Muscle of back (tissue), 13 donors: ENCODE measurements around the gene CKS2. TPM values are rescaled to one million over a fixed set of nuclear protein-coding genes. Genes with fewer than 3 reads are reported as not detected.
"Not testable (repeated sequence)": the region's sequence is repeated elsewhere in the genome, so short reads cannot be mapped to it uniquely, and the experiment has no call there.

Source experiments
- DNase-seq, 3 donors: peaks; one replicate each; pipeline versions ENCODE4 v3.0.0 to v3.0.0-alpha.2; 2013
- long read RNA-seq, 9 donors: transcript quantifications; one replicate each; lab custom pipeline, GENCODE V29; 2026
- polyA plus RNA-seq, 10 donors: library from polyadenylated mRNA; unstranded; fragments of 120-200 nt; gene quantifications; one replicate each; pipeline ENCODE4 v1.2.1, GENCODE V29; 2013; ENCODE audit not compliant: insufficient read length in 10 of 10

The CKS2 gene
- 10 to 100 TPM; 31.4 to 67.7 (median 41.0) TPM for polyA plus RNA-seq
- long read RNA-seq, donor 1, transcript CKS2-201 (3 exons, 613 nt): major isoform, 24 of 24 reads
- long read RNA-seq, donor 1, partial matches to known transcripts: 0 of 24 reads
- long read RNA-seq, donor 1, other reads (novel, unspliced or antisense): 0 of 24 reads
- long read RNA-seq, donor 2, transcript CKS2-201 (3 exons, 613 nt): major isoform, 26 of 26 reads
- long read RNA-seq, donor 2, partial matches to known transcripts: 0 of 26 reads
- long read RNA-seq, donor 2, other reads (novel, unspliced or antisense): 0 of 26 reads
- long read RNA-seq, donor 3: 0 reads
- long read RNA-seq, donor 4, transcript CKS2-201 (3 exons, 613 nt): major isoform, 17 of 17 reads
- long read RNA-seq, donor 4, partial matches to known transcripts: 0 of 17 reads
- long read RNA-seq, donor 4, other reads (novel, unspliced or antisense): 0 of 17 reads
- long read RNA-seq, donor 5, transcript CKS2-201 (3 exons, 613 nt): major isoform, 39 of 39 reads
- long read RNA-seq, donor 5, partial matches to known transcripts: 0 of 39 reads
- long read RNA-seq, donor 5, other reads (novel, unspliced or antisense): 0 of 39 reads
- long read RNA-seq, donor 6, transcript CKS2-201 (3 exons, 613 nt): major isoform, 28 of 28 reads
- long read RNA-seq, donor 6, partial matches to known transcripts: 0 of 28 reads
- long read RNA-seq, donor 6, other reads (novel, unspliced or antisense): 0 of 28 reads
- long read RNA-seq, donor 7, transcript CKS2-201 (3 exons, 613 nt): major isoform, 14 of 14 reads
- long read RNA-seq, donor 7, partial matches to known transcripts: 0 of 14 reads
- long read RNA-seq, donor 7, other reads (novel, unspliced or antisense): 0 of 14 reads
- long read RNA-seq, donor 8, transcript CKS2-201 (3 exons, 613 nt): major isoform, 32 of 32 reads
- long read RNA-seq, donor 8, partial matches to known transcripts: 0 of 32 reads
- long read RNA-seq, donor 8, other reads (novel, unspliced or antisense): 0 of 32 reads
- long read RNA-seq, donor 9, partial matches to known transcripts: 0 of 3 reads
- long read RNA-seq, donor 9, other reads (novel, unspliced or antisense): 0 of 3 reads

DNA sequence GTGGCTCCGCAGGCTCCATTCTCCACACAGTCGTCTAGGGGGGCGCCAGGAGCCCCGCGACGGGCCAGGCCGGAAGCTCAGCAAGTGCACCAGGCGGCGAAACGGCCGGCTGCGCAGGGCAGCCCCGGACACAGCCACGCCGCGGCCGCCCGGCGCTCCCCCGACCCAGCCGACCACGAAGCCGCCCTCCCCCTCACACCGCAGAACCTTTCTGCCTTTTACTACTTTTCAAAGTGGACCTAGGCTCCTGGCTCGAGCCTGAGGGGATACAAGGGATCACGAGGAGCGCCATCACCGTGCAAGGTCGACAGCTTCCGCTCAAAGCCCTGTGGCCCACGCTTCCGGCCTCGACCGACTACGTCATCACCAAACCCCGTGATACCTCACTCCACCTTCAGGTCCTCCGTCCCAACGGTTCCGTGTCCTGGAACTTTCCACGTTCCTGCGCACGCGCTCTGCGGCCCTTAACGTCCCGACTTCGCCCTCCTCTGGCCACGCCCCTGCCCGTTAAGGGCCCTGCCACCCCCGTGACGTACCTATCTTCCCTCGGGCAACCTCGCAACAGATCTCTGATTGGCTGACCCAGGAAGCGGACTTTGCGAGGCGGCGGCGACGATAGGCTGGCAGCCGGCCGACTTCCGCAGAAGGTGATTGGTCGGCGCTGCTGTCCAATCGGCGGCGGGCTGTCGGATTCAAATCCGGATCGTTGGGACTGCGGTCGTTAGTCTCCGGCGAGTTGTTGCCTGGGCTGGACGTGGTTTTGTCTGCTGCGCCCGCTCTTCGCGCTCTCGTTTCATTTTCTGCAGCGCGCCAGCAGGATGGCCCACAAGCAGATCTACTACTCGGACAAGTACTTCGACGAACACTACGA is at the start of gene CKS2:
Gene CKS2, plus strand, starts transcription at position 721 of the 871 bp plus-strand sequence. Its CDS starts 98 bp downstream, at position 819.
- DNase-seq: peak; percentile 100

DNA sequence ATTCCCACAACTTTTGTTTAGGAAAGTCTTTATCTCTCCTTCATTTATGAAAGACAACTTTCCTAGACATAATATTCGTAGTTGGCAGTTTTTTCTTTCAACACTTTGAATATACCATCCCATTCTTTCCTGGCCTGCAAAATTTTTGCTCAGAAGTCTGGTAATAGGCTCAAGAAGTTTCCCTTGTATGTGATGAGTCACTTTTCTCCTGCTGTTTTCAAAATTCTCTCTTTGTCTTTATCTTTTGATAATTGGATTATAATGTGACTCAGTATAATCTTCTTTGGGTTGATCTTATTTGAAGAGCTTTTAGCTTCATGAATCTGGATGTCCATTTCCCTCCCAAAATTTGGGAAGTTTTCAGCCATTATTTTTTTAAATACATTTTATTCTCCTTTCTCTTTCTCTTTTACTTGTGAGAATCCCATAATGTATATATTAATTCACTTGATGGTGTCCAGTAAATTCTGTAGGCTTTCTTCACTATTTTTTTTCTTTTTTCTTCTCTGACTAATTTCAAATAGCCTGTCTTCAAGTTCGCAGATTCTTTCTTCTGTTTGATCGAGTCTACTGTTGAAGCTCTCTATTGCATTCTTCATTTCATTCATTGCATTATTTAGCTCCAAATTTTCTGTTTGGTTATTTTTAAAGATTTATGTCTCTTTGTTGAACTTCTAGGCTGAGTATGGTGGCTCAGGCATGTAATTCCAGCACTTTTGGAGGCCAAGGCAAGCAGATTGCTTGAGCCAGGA is 37.3 kb upstream of the CKS2 start:
- no peak for DNase-seq

DNA sequence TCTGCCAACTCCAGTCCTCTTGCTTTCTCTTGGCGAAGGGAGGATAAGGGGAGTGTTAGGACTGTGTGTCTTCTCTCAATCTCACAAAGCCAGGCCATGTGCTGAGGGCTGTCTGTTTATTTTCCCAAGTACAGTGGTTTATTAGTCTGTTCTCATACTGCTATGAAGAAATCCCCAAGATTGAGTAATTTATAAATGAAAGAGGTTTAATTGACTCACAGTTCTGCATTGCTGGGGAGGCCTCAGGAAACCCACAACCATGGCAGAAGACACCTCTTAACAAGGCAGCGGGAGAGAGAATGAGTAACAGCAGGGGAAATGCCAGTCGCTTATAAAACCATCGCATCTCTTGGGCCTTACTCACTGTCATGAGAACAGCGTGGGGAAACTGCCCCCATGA is 36.2 kb upstream of the CKS2 start:
- DNase-seq: peak in 1 of 3 donors; percentile 51

DNA sequence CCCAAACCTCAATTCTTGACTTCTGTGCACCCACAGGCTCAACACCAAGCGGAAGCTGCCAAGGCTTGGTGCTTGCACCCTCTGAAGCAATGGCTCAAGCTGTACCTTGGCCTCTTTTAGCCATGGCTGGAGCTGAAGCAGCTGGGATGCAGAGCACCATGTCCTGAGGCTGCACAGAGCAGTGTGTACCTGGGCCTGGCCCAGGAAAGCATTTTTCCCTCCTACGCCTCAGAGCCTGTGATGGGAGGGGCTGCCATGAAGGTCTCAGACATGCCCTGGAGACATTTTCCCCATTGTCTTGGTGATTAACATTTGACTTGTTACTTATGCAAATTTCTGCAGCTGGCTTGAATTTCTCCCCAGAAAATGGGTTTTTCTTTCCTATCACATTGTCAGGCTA is 35.0 kb upstream of the CKS2 start:
- DNase-seq: not testable (repeated sequence)

GRCh38 chr9:89277043-89277442 is 34.0 kb upstream of the CKS2 start:
- DNase-seq: no peak

- DNase-seq: no peak
Measured at GRCh38 chr9:89277454-89277853, 33.5 kb upstream of the CKS2 start.

DNA sequence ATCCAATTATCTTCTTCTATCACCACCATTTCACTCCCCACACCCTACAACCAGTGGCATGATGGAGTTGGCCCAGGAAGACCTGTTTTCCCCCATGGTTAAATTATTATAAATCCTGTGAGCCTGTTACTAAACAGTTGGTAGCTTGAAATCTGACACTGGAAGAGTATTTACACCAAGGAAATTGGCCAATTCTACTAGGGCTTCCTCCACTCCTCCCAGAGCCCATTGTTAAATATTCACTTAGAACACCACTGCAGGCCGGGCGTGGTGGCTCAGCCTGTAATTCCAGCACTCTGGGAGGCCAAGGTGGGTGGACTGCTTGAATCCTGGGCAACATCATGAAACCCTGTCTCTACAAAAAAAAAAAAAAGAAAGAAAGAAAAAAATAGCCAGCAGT is 32.4 kb upstream of the CKS2 start:
- no peak for DNase-seq

DNA sequence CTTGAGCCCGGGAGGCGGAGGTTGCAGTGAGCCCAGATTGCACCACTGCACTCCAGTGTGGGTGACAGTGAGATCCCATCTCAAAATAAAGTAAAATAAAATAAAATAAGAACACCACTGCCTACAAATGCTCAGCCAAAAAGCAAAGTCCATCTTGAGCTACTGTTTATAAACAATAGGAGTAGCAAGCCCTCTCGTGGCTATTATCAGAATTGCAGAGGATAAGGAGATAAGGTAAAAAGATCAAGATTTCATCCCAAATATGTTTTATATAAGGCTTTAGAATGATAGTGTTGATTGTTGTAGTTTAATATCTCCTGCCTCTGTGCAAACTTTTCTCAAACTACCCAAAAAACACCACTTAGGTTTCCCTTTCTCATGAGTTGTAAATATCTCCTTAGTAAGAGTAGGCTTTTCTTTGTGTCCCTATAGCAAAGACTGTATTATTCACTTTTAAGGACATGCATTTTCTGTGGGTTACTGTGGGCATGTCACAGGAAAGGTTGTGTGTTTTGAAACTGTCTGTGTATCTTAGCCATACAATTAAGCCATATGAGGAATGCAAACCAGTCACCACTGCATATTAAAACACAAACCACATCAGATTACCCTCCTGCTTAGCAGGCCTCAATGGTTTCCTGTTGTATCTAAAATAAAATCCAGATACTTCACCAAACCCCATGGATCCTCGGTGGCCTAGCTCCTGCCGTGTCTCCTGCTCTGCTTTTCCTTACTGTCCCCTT is 31.8 kb upstream of the CKS2 start:
- DNase-seq: peak; percentile 39 to 71 (median 48)

- DNase-seq: no peak
Measured at GRCh38 chr9:89281106-89281505, 29.9 kb upstream of the CKS2 start.

GRCh38 chr9:89282248-89282968 is 28.6 kb upstream of the CKS2 start:
- DNase-seq: peak in 1 of 3 donors; percentile 50

DNA sequence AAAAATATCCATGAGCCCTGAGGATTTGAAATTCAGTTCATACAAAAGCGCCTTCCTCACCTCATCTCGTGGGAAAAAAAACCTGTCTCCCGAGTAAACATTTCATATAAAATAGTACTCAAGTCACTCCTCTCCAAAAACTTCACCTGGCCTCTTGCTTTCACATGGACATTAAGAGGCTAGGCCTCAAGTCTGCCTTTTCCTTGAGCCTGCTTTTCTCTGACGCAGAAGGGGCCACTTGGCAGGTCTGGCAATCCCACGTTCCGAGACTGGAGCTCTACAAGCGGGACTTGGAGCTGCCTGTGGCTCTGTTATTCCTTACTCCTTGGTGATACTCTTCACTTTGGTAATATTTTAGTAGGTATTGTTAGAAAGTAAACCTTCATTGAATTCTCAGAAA is 26.9 kb upstream of the CKS2 start:
- DNase-seq: no peak

GRCh38 chr9:89291741-89292140 is 19.3 kb upstream of the CKS2 start:
- no peak for DNase-seq

GRCh38 chr9:89293014-89293413 is 18.0 kb upstream of the CKS2 start:
- DNase-seq: no peak

- DNase-seq: no peak
Measured at GRCh38 chr9:89295400-89295799, 15.6 kb upstream of the CKS2 start.

GRCh38 chr9:89301996-89302395 is 9.0 kb upstream of the CKS2 start:
- not testable (repeated sequence) for DNase-seq

DNA sequence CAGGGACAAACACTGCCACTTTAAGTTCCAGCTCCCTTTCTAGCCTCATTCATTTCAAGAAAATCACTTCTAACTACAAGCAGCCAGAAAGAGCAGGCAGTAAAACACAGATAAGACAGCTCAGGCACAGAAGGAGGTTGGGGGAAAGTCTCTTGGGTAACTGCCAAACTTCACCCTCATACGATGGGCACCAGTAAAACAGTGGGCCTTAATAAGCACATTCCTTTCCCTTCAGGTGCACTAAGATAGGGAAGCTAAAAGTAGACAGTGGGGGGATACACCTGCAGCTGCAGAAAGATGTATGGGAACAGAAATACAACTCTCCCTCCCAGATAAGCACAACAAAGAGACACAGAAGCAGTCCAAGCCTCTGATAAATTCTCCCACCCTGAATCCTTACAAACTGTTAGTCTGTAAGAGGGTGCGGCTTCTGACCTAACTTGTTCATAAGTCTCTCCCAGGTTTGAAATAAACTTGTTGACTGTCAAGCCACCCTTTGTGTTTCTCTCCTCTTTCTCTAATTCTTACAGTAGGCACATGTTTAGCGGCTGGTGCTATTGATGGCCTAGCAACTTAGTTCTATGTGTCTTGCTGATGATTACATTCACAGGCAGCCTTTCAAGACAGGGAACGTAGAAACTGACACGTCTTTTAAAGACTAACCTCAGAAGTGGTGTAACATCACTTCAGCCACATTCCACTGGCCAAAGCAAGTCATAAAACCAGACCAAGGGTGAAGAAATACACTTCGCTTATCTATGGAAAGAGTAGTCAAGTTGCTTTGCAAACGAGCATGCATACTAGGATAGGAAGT is 6.8 kb upstream of the CKS2 start:
- DNase-seq: no peak

- DNase-seq: no peak
Measured at GRCh38 chr9:89304834-89305188, 6.2 kb upstream of the CKS2 start.

GRCh38 chr9:89305868-89306267 is 5.1 kb upstream of the CKS2 start:
- no peak for DNase-seq
